GM23338 (cell line): ENCODE measurements around the gene MCM7. TPM values are rescaled to one million over a fixed set of nuclear protein-coding genes. Genes with fewer than 3 reads are reported as not detected.

Source experiments
- ATAC-seq: fragments of 200-7000 bp; cut with Tn5 transposase; 3 replicates; pipeline ENCODE4 v1.9.1; 2020
- DNase-seq: peaks from one replicate; pipeline ENCODE4 v3.0.0-alpha.2; 2015; ENCODE audit warnings: low spot score
- H2AFZ ChIP-seq: fragments of 200-600 bp; sonication (generic); 2 replicates; pipeline ENCODE4 v1.8.0; 2016; ENCODE audit warnings: antibody characterized with exemption, mild to moderate bottlenecking, moderate library complexity
- H3F3A ChIP-seq: fragments of 200-600 bp; sonication (generic); replicated peaks from 2 replicates; pipeline ENCODE4 v1.8.0; 2017; ENCODE audit warnings: antibody characterized with exemption, mixed run types, low read depth
- H3K27ac ChIP-seq: fragments of 200-600 bp; sonication (generic); 2 replicates; pipeline ENCODE4 v1.6.1; 2016; ENCODE audit warnings: low read depth
- H3K27me3 ChIP-seq: fragments of 200-600 bp; sonication (generic); 2 replicates; pipeline ENCODE4 v1.8.0; 2016; ENCODE audit warnings: mild to moderate bottlenecking, mixed run types, moderate library complexity; ENCODE audit not compliant: insufficient read depth
- H3K36me3 ChIP-seq: fragments of 200-600 bp; sonication (generic); 2 replicates; pipeline ENCODE4 v1.8.0; 2016; ENCODE audit warnings: mild to moderate bottlenecking; ENCODE audit not compliant: insufficient read depth
- H3K4me1 ChIP-seq: fragments of 200-600 bp; sonication (generic); 2 replicates; pipeline ENCODE4 v1.8.0; 2016; ENCODE audit warnings: mild to moderate bottlenecking, moderate library complexity; ENCODE audit not compliant: insufficient read depth
- H3K4me2 ChIP-seq: fragments of 200-600 bp; sonication (generic); 2 replicates; pipeline ENCODE4 v1.7.1; 2017; ENCODE audit warnings: mixed run types
- H3K4me3 ChIP-seq: fragments of 200-600 bp; sonication (generic); 2 replicates; pipeline ENCODE4 v1.6.1; 2016; ENCODE audit warnings: mixed run types
- H3K79me2 ChIP-seq: fragments of 200-600 bp; sonication (generic); replicated peaks from 2 replicates; pipeline ENCODE4 v1.8.0; 2017; ENCODE audit warnings: mild to moderate bottlenecking; ENCODE audit not compliant: insufficient read depth
- H3K9me2 ChIP-seq: fragments of 200-600 bp; sonication (generic); 2 replicates; pipeline ENCODE4 v1.8.0; 2017; ENCODE audit not compliant: insufficient read depth
- H4K20me1 ChIP-seq: fragments of 200-600 bp; sonication (generic); replicated peaks from 2 replicates; pipeline ENCODE4 v1.8.0; 2017; ENCODE audit warnings: mild to moderate bottlenecking; ENCODE audit not compliant: insufficient read depth
- H3K27ac Mint-ChIP-seq: 2 replicates; pipeline ENCODE4 v1.8.0; 2020; ENCODE audit warnings: inconsistent platforms, mild to moderate bottlenecking, moderate library complexity, mixed read lengths
- H3K27me3 Mint-ChIP-seq: 3 replicates; pipeline ENCODE4 v1.8.0; 2022; ENCODE audit warnings: low read depth, mild to moderate bottlenecking, moderate library complexity, mixed read lengths, inconsistent platforms; ENCODE audit not compliant: insufficient read depth, poor library complexity
- H3K36me3 Mint-ChIP-seq: 3 replicates; pipeline ENCODE4 v1.8.0; 2021; ENCODE audit warnings: low read depth, mild to moderate bottlenecking, inconsistent platforms, moderate library complexity, mixed read lengths
- H3K4me1 Mint-ChIP-seq: 3 replicates; pipeline ENCODE4 v1.8.0; 2020; ENCODE audit warnings: mild to moderate bottlenecking, inconsistent platforms, mixed read lengths
- H3K4me3 Mint-ChIP-seq: 3 replicates; pipeline ENCODE4 v1.8.0; 2021; ENCODE audit warnings: moderate library complexity, mild to moderate bottlenecking, inconsistent platforms, mixed read lengths
- H3K9me3 Mint-ChIP-seq: 3 replicates; pipeline ENCODE4 v1.8.0; 2020; ENCODE audit warnings: moderate library complexity, mild to moderate bottlenecking, inconsistent platforms, mixed read lengths
- CTCF ChIP-seq, 2 experiments: fragments of 200-600 bp in 1 of 2; sonication (generic) in 1 of 2; conservative IDR thresholded peaks; 2 replicates each; pipeline versions ENCODE4 v1.5.1 to v1.6.1; 2016 to 2017; ENCODE audit warnings: antibody characterized with exemption in 2 of 2, low read depth in 2 of 2, mild to moderate bottlenecking in 2 of 2, moderate library complexity in 1 of 2
- JUNB ChIP-seq: IDR thresholded peaks from one replicate; pipeline ENCODE4 v1.6.1; 2016; ENCODE audit warnings: antibody characterized with exemption; ENCODE audit not compliant: unreplicated experiment
- NANOG ChIP-seq: IDR thresholded peaks from 2 replicates; pipeline ENCODE4 v1.6.1; 2016; ENCODE audit warnings: antibody characterized with exemption, borderline replicate concordance
- ZNF114 ChIP-seq: fragments of 250-450 bp; sonication (Bioruptor Pico); IDR thresholded peaks from 2 replicates; pipeline ENCODE4 v1.5.0; 2020; ENCODE audit warnings: mild to moderate bottlenecking, moderate library complexity
- polyA plus RNA-seq: library from polyadenylated mRNA; unstranded; fragments of >200 nt; fragmentation: Nextera tagmentation; extraction: Ambion mirVana; gene quantifications from 2 replicates; pipeline ENCODE4 v1.2.1, GENCODE V29; 2016
- total RNA-seq: library from RNA; depleted of rRNA; stranded (reverse); fragments of >200 nt; shearing (Covaris generic); gene quantifications from 2 replicates; pipeline ENCODE4 v1.2.3, GENCODE V29; 2014
- TF ChIP-seq, protein P1 (sequence below): fragments of 250-450 bp; sonication (Bioruptor Pico); IDR thresholded peaks from 2 replicates; pipeline ENCODE4 v1.5.0; 2020; ENCODE audit warnings: mild to moderate bottlenecking, moderate library complexity
- TF ChIP-seq, protein P2 (sequence below): IDR thresholded peaks from one replicate; pipeline ENCODE4 v1.6.1; 2018; ENCODE audit warnings: antibody characterized with exemption; ENCODE audit not compliant: unreplicated experiment

Gene MCM7
- total and polyA plus RNA-seq, 2 experiments from 2014 or later = 140 to 285 TPM

GRCh38 chr7:100148225-100148558 lies 47.0 kb upstream of the MCM7 start:
- Mint-ChIP-seq H3K36me3 (peaks cover 24% of the 10 kb centered on the region), H3K9me3 (peaks cover 4% of the 10 kb centered on the region; the same call in 1 of the 3 replicates), H3K4me3 (peak overlapping the region; percentile 95), H3K27ac (peak overlapping the region; percentile 90), H3K27me3 (peaks cover 13% of the 10 kb centered on the region), H3K4me1 (peaks cover 25% of the 10 kb centered on the region)
- Histone ChIP-seq H3K4me2 (peak overlapping the region; percentile 70), H3K4me3 (peak overlapping the region; percentile 39), H4K20me1 (peaks cover 10% of the 10 kb centered on the region), H3K36me3 (no peaks in the 10 kb centered on the region), H3K9me2 (no peaks in the 10 kb centered on the region), H3K79me2 (peaks cover 29% of the 10 kb centered on the region), H3K4me1 (peaks cover 22% of the 10 kb centered on the region), H3F3A (peaks cover 18% of the 10 kb centered on the region), H2AFZ (peak overlapping the region; percentile 20), H3K27ac (no peak overlapping the region), H3K27me3 (no peaks in the 10 kb centered on the region)
- no peak; the same call in 2 of the 3 replicates for ATAC-seq
- TF ChIP-seq CTCF (conservative IDR thresholded peaks at IDR 0.05; ENCODE audit: low read depth in 2 of 2) = no peak
- TF ChIP-seq ZNF114 (CRISPR knock-in tag) = no peak
- TF ChIP-seq, protein P1, sequence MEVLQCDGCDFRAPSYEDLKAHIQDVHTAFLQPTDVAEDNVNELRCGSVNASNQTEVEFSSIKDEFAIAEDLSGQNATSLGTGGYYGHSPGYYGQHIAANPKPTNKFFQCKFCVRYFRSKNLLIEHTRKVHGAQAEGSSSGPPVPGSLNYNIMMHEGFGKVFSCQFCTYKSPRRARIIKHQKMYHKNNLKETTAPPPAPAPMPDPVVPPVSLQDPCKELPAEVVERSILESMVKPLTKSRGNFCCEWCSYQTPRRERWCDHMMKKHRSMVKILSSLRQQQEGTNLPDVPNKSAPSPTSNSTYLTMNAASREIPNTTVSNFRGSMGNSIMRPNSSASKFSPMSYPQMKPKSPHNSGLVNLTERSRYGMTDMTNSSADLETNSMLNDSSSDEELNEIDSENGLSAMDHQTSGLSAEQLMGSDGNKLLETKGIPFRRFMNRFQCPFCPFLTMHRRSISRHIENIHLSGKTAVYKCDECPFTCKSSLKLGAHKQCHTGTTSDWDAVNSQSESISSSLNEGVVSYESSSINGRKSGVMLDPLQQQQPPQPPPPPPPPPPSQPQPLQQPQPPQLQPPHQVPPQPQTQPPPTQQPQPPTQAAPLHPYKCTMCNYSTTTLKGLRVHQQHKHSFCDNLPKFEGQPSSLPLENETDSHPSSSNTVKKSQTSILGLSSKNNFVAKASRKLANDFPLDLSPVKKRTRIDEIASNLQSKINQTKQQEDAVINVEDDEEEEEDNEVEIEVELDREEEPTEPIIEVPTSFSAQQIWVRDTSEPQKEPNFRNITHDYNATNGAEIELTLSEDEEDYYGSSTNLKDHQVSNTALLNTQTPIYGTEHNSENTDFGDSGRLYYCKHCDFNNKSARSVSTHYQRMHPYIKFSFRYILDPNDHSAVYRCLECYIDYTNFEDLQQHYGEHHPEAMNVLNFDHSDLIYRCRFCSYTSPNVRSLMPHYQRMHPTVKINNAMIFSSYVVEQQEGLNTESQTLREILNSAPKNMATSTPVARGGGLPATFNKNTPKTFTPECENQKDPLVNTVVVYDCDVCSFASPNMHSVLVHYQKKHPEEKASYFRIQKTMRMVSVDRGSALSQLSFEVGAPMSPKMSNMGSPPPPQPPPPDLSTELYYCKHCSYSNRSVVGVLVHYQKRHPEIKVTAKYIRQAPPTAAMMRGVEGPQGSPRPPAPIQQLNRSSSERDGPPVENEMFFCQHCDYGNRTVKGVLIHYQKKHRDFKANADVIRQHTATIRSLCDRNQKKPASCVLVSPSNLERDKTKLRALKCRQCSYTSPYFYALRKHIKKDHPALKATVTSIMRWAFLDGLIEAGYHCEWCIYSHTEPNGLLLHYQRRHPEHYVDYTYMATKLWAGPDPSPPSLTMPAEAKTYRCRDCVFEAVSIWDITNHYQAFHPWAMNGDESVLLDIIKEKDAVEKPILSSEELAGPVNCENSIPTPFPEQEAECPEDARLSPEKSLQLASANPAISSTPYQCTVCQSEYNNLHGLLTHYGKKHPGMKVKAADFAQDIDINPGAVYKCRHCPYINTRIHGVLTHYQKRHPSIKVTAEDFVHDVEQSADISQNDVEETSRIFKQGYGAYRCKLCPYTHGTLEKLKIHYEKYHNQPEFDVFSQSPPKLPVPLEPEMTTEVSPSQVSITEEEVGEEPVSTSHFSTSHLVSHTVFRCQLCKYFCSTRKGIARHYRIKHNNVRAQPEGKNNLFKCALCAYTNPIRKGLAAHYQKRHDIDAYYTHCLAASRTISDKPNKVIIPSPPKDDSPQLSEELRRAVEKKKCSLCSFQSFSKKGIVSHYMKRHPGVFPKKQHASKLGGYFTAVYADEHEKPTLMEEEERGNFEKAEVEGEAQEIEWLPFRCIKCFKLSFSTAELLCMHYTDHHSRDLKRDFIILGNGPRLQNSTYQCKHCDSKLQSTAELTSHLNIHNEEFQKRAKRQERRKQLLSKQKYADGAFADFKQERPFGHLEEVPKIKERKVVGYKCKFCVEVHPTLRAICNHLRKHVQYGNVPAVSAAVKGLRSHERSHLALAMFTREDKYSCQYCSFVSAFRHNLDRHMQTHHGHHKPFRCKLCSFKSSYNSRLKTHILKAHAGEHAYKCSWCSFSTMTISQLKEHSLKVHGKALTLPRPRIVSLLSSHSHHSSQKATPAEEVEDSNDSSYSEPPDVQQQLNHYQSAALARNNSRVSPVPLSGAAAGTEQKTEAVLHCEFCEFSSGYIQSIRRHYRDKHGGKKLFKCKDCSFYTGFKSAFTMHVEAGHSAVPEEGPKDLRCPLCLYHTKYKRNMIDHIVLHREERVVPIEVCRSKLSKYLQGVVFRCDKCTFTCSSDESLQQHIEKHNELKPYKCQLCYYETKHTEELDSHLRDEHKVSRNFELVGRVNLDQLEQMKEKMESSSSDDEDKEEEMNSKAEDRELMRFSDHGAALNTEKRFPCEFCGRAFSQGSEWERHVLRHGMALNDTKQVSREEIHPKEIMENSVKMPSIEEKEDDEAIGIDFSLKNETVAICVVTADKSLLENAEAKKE = no peak
- no peak for DNase-seq

GRCh38 chr7:100147278-100147677 lies 46.1 kb upstream of the MCM7 start:
- Histone ChIP-seq H2AFZ (no peak overlapping the region), H3K27me3 (no peaks in the 10 kb centered on the region), H3K4me3 (no peak overlapping the region), H3K36me3 (no peaks in the 10 kb centered on the region), H3K27ac (no peak overlapping the region), H3K4me2 (no peak overlapping the region), H3K9me2 (no peaks in the 10 kb centered on the region), H3F3A (peaks cover 9% of the 10 kb centered on the region), H4K20me1 (peaks cover 3% of the 10 kb centered on the region), H3K4me1 (peaks cover 15% of the 10 kb centered on the region), H3K79me2 (peaks cover 29% of the 10 kb centered on the region)
- Mint-ChIP-seq H3K27me3 (peaks cover 10% of the 10 kb centered on the region), H3K4me1 (peaks cover 21% of the 10 kb centered on the region), H3K4me3 (no peak overlapping the region), H3K27ac (no peak overlapping the region), H3K36me3 (peaks cover 16% of the 10 kb centered on the region), H3K9me3 (peaks cover 4% of the 10 kb centered on the region; the same call in 1 of the 3 replicates)
- no peak for ATAC-seq
- no peak for DNase-seq
- TF ChIP-seq NANOG = no peak
- TF ChIP-seq, protein P2, sequence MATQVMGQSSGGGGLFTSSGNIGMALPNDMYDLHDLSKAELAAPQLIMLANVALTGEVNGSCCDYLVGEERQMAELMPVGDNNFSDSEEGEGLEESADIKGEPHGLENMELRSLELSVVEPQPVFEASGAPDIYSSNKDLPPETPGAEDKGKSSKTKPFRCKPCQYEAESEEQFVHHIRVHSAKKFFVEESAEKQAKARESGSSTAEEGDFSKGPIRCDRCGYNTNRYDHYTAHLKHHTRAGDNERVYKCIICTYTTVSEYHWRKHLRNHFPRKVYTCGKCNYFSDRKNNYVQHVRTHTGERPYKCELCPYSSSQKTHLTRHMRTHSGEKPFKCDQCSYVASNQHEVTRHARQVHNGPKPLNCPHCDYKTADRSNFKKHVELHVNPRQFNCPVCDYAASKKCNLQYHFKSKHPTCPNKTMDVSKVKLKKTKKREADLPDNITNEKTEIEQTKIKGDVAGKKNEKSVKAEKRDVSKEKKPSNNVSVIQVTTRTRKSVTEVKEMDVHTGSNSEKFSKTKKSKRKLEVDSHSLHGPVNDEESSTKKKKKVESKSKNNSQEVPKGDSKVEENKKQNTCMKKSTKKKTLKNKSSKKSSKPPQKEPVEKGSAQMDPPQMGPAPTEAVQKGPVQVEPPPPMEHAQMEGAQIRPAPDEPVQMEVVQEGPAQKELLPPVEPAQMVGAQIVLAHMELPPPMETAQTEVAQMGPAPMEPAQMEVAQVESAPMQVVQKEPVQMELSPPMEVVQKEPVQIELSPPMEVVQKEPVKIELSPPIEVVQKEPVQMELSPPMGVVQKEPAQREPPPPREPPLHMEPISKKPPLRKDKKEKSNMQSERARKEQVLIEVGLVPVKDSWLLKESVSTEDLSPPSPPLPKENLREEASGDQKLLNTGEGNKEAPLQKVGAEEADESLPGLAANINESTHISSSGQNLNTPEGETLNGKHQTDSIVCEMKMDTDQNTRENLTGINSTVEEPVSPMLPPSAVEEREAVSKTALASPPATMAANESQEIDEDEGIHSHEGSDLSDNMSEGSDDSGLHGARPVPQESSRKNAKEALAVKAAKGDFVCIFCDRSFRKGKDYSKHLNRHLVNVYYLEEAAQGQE = no peak
- TF ChIP-seq CTCF (conservative IDR thresholded peaks at IDR 0.05; ENCODE audit: low read depth in 2 of 2) = no peak
- TF ChIP-seq JUNB = no peak
- TF ChIP-seq ZNF114 (CRISPR knock-in tag) = no peak
